Fibroblast of lung (primary cell): ENCODE measurements around the gene COL11A1. TPM values are rescaled to one million over a fixed set of nuclear protein-coding genes. Genes with fewer than 3 reads are reported as not detected.

Source experiments
- DNase-seq, 2 donors: peaks; one replicate each; pipeline versions ENCODE4 v3.0.0 to v3.0.0-alpha.2; 2010; ENCODE audit warnings: low read depth in 2 of 2
- H2AFZ ChIP-seq: 2 replicates; pipeline ENCODE4 v1.5.1; 2012; ENCODE audit warnings: low read length, control low read depth, inconsistent platforms
- H3K27ac ChIP-seq: 2 replicates; pipeline ENCODE4 v1.5.1; 2011; ENCODE audit warnings: low read length, control low read depth; ENCODE audit not compliant: insufficient read depth
- H3K27me3 ChIP-seq: 2 replicates; pipeline ENCODE4 v1.5.1; 2011; ENCODE audit warnings: mild to moderate bottlenecking, low read length; ENCODE audit not compliant: control insufficient read depth, insufficient read depth
- H3K36me3 ChIP-seq: 2 replicates; pipeline ENCODE4 v1.5.1; 2011; ENCODE audit warnings: low read length; ENCODE audit not compliant: control insufficient read depth, insufficient read depth
- H3K4me1 ChIP-seq: 2 replicates; pipeline ENCODE4 v1.5.1; 2011; ENCODE audit warnings: low read length; ENCODE audit not compliant: control insufficient read depth, insufficient read depth; ENCODE audit errors: extremely low read depth
- H3K4me2 ChIP-seq: 2 replicates; pipeline ENCODE4 v1.5.1; 2011; ENCODE audit warnings: low read length, control low read depth; ENCODE audit not compliant: insufficient read depth; ENCODE audit errors: extremely low read depth
- H3K4me3 ChIP-seq, 4 experiments: fragments of 200-600 bp in 1 of 4; sonication (generic) in 1 of 4; replicated peaks in 1 of 4; 2 replicates each; pipeline ENCODE4 v1.5.1; 2011 to 2016; ENCODE audit warnings: low read length in 4 of 4, low read depth in 3 of 4, mild to moderate bottlenecking in 3 of 4, control low read depth in 2 of 4, inconsistent platforms in 1 of 4, mixed read lengths in 1 of 4; ENCODE audit not compliant: insufficient read depth in 1 of 4; ENCODE audit errors: control extremely low read depth in 1 of 4
- H3K79me2 ChIP-seq: 2 replicates; pipeline ENCODE4 v1.5.1; 2012; ENCODE audit warnings: mild to moderate bottlenecking, low read length, inconsistent platforms; ENCODE audit not compliant: control insufficient read depth, insufficient read depth
- H3K9ac ChIP-seq: 2 replicates; pipeline ENCODE4 v1.5.1; 2011; ENCODE audit warnings: mild to moderate bottlenecking, low read length, control low read depth; ENCODE audit not compliant: insufficient read depth
- H3K9me3 ChIP-seq: 2 replicates; pipeline ENCODE4 v1.5.1; 2012; ENCODE audit warnings: low read depth, low read length; ENCODE audit not compliant: control insufficient read depth, insufficient read depth
- H4K20me1 ChIP-seq: 2 replicates; pipeline ENCODE4 v1.5.1; 2011; ENCODE audit warnings: low read length; ENCODE audit not compliant: control insufficient read depth, insufficient read depth; ENCODE audit errors: extremely low read depth
- CTCF ChIP-seq, 2 donors: IDR thresholded peaks in 1 of 2; conservative IDR thresholded peaks in 1 of 2; 1 replicate in 1 of 2; 2 replicates in 1 of 2; pipeline ENCODE4 v1.5.1; 2011 to 2012; ENCODE audit warnings: low read length in 2 of 2, control low read depth in 1 of 2, inconsistent platforms in 1 of 2, low read depth in 1 of 2, mild to moderate bottlenecking in 1 of 2
- EZH2 ChIP-seq: IDR thresholded peaks from 2 replicates; pipeline ENCODE4 v1.5.1; 2012; ENCODE audit warnings: low read length, control low read depth, mild to moderate bottlenecking; ENCODE audit errors: missing control alignments
- polyA plus RNA-seq, 2 donors: library from polyadenylated mRNA; depleted of rRNA in 1 of 2; stranded (reverse) in 1 of 2; unstranded in 1 of 2; fragments of >200 nt; gene quantifications; 2 replicates each; pipeline ENCODE4 v1.2.1, GENCODE V29; 2011 to 2012; ENCODE audit warnings: missing spikeins in 1 of 2
- total RNA-seq: library from RNA; depleted of rRNA; stranded (reverse); fragments of >200 nt; gene quantifications from 2 replicates; pipeline ENCODE4 v1.2.1, GENCODE V29; 2014

Gene COL11A1
- total and polyA plus RNA-seq, 2 donors (not counting 1 experiment from before 2014, with no cell fraction given) = 2.6 to 8.9 TPM

- Histone ChIP-seq H3K9ac (no peak overlapping the region), H3K79me2 (no peaks in the 10 kb centered on the region), H3K4me3 (no peak overlapping the region), H3K27me3 (no peaks in the 10 kb centered on the region), H3K4me2 (no peak overlapping the region), H2AFZ (no peak overlapping the region), H3K27ac (no peak overlapping the region), H3K9me3 (no peaks in the 10 kb centered on the region), H4K20me1 (no peaks in the 10 kb centered on the region), H3K4me1 (no peaks in the 10 kb centered on the region), H3K36me3 (no peaks in the 10 kb centered on the region)
- DNase-seq = peak; percentile 66 to 81
- TF ChIP-seq CTCF (conservative IDR thresholded peaks at IDR 0.05 in 1 of 2, IDR thresholded peaks at IDR 0.05 in 1 of 2; ENCODE audit: low read depth in 1 of 2, low read length in 2 of 2) (no peak), EZH2 (no peak)
Observed at GRCh38 chr1:102919659-102920058, 188.7 kb downstream of the COL11A1 start.

- Histone ChIP-seq H3K9ac (no peak overlapping the region), H3K27me3 (no peaks in the 10 kb centered on the region), H3K27ac (no peak overlapping the region), H2AFZ (no peak overlapping the region), H3K4me2 (no peak overlapping the region), H3K4me3 (no peak overlapping the region), H3K79me2 (no peaks in the 10 kb centered on the region), H3K9me3 (no peaks in the 10 kb centered on the region), H3K36me3 (no peaks in the 10 kb centered on the region), H4K20me1 (no peaks in the 10 kb centered on the region), H3K4me1 (no peaks in the 10 kb centered on the region)
- TF ChIP-seq EZH2 (no peak), CTCF (conservative IDR thresholded peaks at IDR 0.05 in 1 of 2, IDR thresholded peaks at IDR 0.05 in 1 of 2; ENCODE audit: low read depth in 1 of 2, low read length in 2 of 2) (no peak)
- peak in 1 of 2 donors; percentile 12 for DNase-seq
Observed at GRCh38 chr1:102901996-102902395, 206.3 kb downstream of the COL11A1 start.

- Histone ChIP-seq H3K27me3 (no peaks in the 10 kb centered on the region), H2AFZ (no peak overlapping the region), H3K79me2 (no peaks in the 10 kb centered on the region), H3K9me3 (no peaks in the 10 kb centered on the region), H3K36me3 (no peaks in the 10 kb centered on the region), H3K4me3 (no peak overlapping the region), H4K20me1 (no peaks in the 10 kb centered on the region), H3K27ac (no peak overlapping the region), H3K4me1 (no peaks in the 10 kb centered on the region), H3K4me2 (no peak overlapping the region), H3K9ac (no peak overlapping the region)
- no peak for TF ChIP-seq CTCF (conservative IDR thresholded peaks at IDR 0.05 in 1 of 2, IDR thresholded peaks at IDR 0.05 in 1 of 2; ENCODE audit: low read depth in 1 of 2, low read length in 2 of 2)
- TF ChIP-seq EZH2 = no peak
- DNase-seq = no peak
Observed at GRCh38 chr1:102899935-102900334, 208.4 kb downstream of the COL11A1 start.
